ENCODE data around the gene PBX1. TPM values are rescaled to one million over a fixed set of nuclear protein-coding genes. Genes with fewer than 3 reads are reported as not detected.

Gene PBX1
- total RNA-seq, 1 experiment from 2014 or later: 0.06 TPM

Small RNA genes lying within 50 kb of the gene (small RNA-seq; reads per million reads assigned to genes)
- not detected for gene RF00017
- not detected for gene RF00019
- gene RNU6-171P: not detected

Data from HT1080 (cell line).